HepG2 (cell line): Measurements from ENCODE around the gene TANC1. TPM values are rescaled to one million over a fixed set of nuclear protein-coding genes. Genes with fewer than 3 reads are reported as not detected.

ENCODE experiments used
- ATAC-seq: fragments of 200-7000 bp; cut with Tn5 transposase; 3 replicates; pipeline ENCODE4 v1.9.1; 2020; ENCODE audit warnings: mild to moderate bottlenecking, moderate library complexity
- BruUV-seq: library from RNA; stranded (reverse); fragments of 400-500 nt; replicated peaks from 2 replicates; lab custom pipeline; 2021; lab: Mats Ljungman, UMichigan
- CTCF ChIA-PET: fragments of 300-600 bp; formaldehyde crosslinking; extraction: SDS; loops from one replicate; lab custom pipeline; 2021; ENCODE audit warnings: low total read pairs, inconsistent platforms, low intra/inter-chr PET ratio; lab: Yijun Ruan, JAX
- POLR2A ChIA-PET: fragments of 350-600 bp; sonication (Branson Sonifier 250); formaldehyde crosslinking; loops from one replicate; lab custom pipeline; 2020; ENCODE audit warnings: antibody characterized with exemption, inconsistent platforms; lab: Yijun Ruan, JAX
- DNase-seq: peaks from one replicate; pipeline ENCODE4 v3.0.0-alpha.2; 2015; ENCODE audit warnings: low spot score
- FAIRE-seq: peaks from 3 replicates; lab custom pipeline; 2011; peaks lifted over from hg19 to GRCh38; lab: Jason Lieb, UNC
- H2AFZ ChIP-seq: one replicate; pipeline ENCODE4 v1.6.1; 2011; ENCODE audit warnings: low read length, inconsistent platforms
- H3K27ac ChIP-seq: fragments of 300-600 bp; 3 replicates; pipeline ENCODE4 v1.8.0; 2011; ENCODE audit warnings: mixed run types, mild to moderate bottlenecking, mixed read lengths, low read length, inconsistent platforms; ENCODE audit not compliant: insufficient read depth; ENCODE audit errors: extremely low read length
- H3K27me3 ChIP-seq, 2 experiments: fragments of 200-600 bp in 1 of 2; 2 replicates in 1 of 2; 3 replicates in 1 of 2; pipeline versions ENCODE4 v1.6.0 to v1.8.0; 2011; ENCODE audit warnings: low read length in 2 of 2, mild to moderate bottlenecking in 2 of 2, moderate library complexity in 2 of 2, inconsistent platforms in 1 of 2; ENCODE audit not compliant: insufficient read depth in 2 of 2, control insufficient read depth in 1 of 2
- H3K36me3 ChIP-seq, 2 experiments: fragments of 200-600 bp in 1 of 2; replicated peaks in 1 of 2; 2 replicates in 1 of 2; 3 replicates in 1 of 2; pipeline versions ENCODE4 v1.5.1 to v1.8.0; 2011; ENCODE audit warnings: low read length in 2 of 2, inconsistent platforms in 1 of 2; ENCODE audit not compliant: insufficient read depth in 2 of 2, control insufficient read depth in 1 of 2
- H3K4me1 ChIP-seq: 2 replicates; pipeline ENCODE4 v1.5.1; 2012; ENCODE audit warnings: low read length, inconsistent platforms; ENCODE audit not compliant: insufficient read depth
- H3K4me2 ChIP-seq: 2 replicates; pipeline ENCODE4 v1.6.0; 2011; ENCODE audit warnings: low read depth, low read length, inconsistent platforms
- H3K4me3 ChIP-seq, 3 experiments: fragments of 200-600 bp in 1 of 3; sonication (generic), shearing (Covaris generic) in 1 of 3; replicated peaks in 1 of 3; 2 replicates each; pipeline ENCODE4 v1.5.1; 2011 to 2016; ENCODE audit warnings: low read length in 3 of 3, inconsistent platforms in 2 of 3, low read depth in 2 of 3, mild to moderate bottlenecking in 2 of 3, control low read depth in 1 of 3, mixed read lengths in 1 of 3; ENCODE audit not compliant: insufficient read depth in 1 of 3
- H3K79me2 ChIP-seq: one replicate; pipeline ENCODE4 v1.6.1; 2011; ENCODE audit warnings: low read length, inconsistent platforms; ENCODE audit not compliant: insufficient read depth
- H3K9ac ChIP-seq: 2 replicates; pipeline ENCODE4 v1.6.0; 2011; ENCODE audit warnings: mild to moderate bottlenecking, low read depth, low read length, inconsistent platforms; ENCODE audit not compliant: insufficient read depth
- H3K9me3 ChIP-seq: 2 replicates; pipeline ENCODE4 v1.5.1; 2012; ENCODE audit warnings: mild to moderate bottlenecking, low read length
- H4K20me1 ChIP-seq: 2 replicates; pipeline ENCODE4 v1.6.0; 2011; ENCODE audit warnings: inconsistent platforms, mild to moderate bottlenecking, low read length, moderate library complexity; ENCODE audit not compliant: insufficient read depth
- AGO1 ChIP-seq: fragments of 200-400 bp; formaldehyde crosslinking; IDR thresholded peaks from 2 replicates; pipeline ENCODE4 v1.6.1; 2017; ENCODE audit warnings: mild to moderate bottlenecking, low read depth, low read length, moderate library complexity; ENCODE audit not compliant: poor library complexity, severe bottlenecking
- ARNTL ChIP-seq: sonication (generic); formaldehyde crosslinking; IDR thresholded peaks from 2 replicates; pipeline ENCODE4 v1.4.0; 2020; ENCODE audit warnings: mild to moderate bottlenecking, missing genetic modification reagents
- DR1 ChIP-seq: sonication (generic); formaldehyde crosslinking; IDR thresholded peaks from 2 replicates; pipeline ENCODE4 v1.8.0; 2021; ENCODE audit warnings: mild to moderate bottlenecking, missing genetic modification reagents, inconsistent platforms
- FIP1L1 ChIP-seq: fragments of 200-400 bp; formaldehyde crosslinking; IDR thresholded peaks from 2 replicates; pipeline ENCODE4 v1.6.1; 2018; ENCODE audit warnings: low read depth, mild to moderate bottlenecking, low read length, moderate library complexity, borderline replicate concordance; ENCODE audit not compliant: insufficient read depth
- FLYWCH1 ChIP-seq: sonication (generic); formaldehyde crosslinking; IDR thresholded peaks from 2 replicates; pipeline ENCODE4 v1.8.1; 2023; ENCODE audit warnings: mild to moderate bottlenecking, missing genetic modification reagents
- JDP2 ChIP-seq: sonication (generic); formaldehyde crosslinking; IDR thresholded peaks from 2 replicates; pipeline ENCODE4 v1.8.1; 2022; ENCODE audit warnings: missing genetic modification reagents, borderline replicate concordance
- ZFP41 ChIP-seq: sonication (generic); formaldehyde crosslinking; IDR thresholded peaks from 2 replicates; pipeline ENCODE4 v1.4.0; 2020; ENCODE audit warnings: mild to moderate bottlenecking, missing genetic modification reagents, borderline replicate concordance
- ZNF138 ChIP-seq: sonication (generic); formaldehyde crosslinking; IDR thresholded peaks from 2 replicates; pipeline ENCODE4 v1.5.0; 2020; ENCODE audit warnings: mild to moderate bottlenecking, low read depth, missing genetic modification reagents
- ZNF235 ChIP-seq: sonication (generic); formaldehyde crosslinking; IDR thresholded peaks from 2 replicates; pipeline ENCODE4 v1.8.1; 2023; ENCODE audit warnings: mild to moderate bottlenecking, missing genetic modification reagents, borderline replicate concordance
- ZNF530 ChIP-seq: sonication (generic); formaldehyde crosslinking; IDR thresholded peaks from 2 replicates; pipeline ENCODE4 v1.5.0; 2020; ENCODE audit warnings: low read depth, mild to moderate bottlenecking, missing genetic modification reagents
- ZNF550 ChIP-seq: sonication (generic); formaldehyde crosslinking; IDR thresholded peaks from 2 replicates; pipeline ENCODE4 v1.4.0; 2020; ENCODE audit warnings: mild to moderate bottlenecking, missing genetic modification reagents, borderline replicate concordance
- ZNF629 ChIP-seq: sonication (generic); formaldehyde crosslinking; conservative IDR thresholded peaks from 2 replicates; pipeline ENCODE4 v1.5.0; 2020; ENCODE audit warnings: missing genetic modification reagents
- WGBS: methylation state at CpG from one replicate; pipeline ENCODE4 v1.1.6; 2017; ENCODE audit warnings: low lambda C conversion rate; 5-methylcytosine and 5-hydroxymethylcytosine counted together
- in situ Hi-C: cut with HindIII; loops from 2 replicates; pipeline ENCODE4 v1.10.0; 2017; ENCODE audit warnings: low pct_unique_long_range_greater_than_20kb; ENCODE audit not compliant: extremely low pct_ligation_motif_present
- intact Hi-C: fragments of 100-400 bp; cut with micrococcal nuclease; formaldehyde crosslinking; loops from one replicate; pipeline ENCODE4 v1.10.0; 2022; ENCODE audit not compliant: unreplicated experiment
- polyA plus RNA-seq, 8 experiments: library from polyadenylated mRNA; depleted of rRNA in 3 of 8; stranded (reverse) in 7 of 8; unstranded in 1 of 8; fragments of >200 nt; fragmentation: Illumina TruSeq in 4 of 8; extraction: Trizol in 4 of 8; gene quantifications; 2 replicates each; pipeline versions ENCODE4 v1.2.1 to v1.2.3, GENCODE V29; 2011 to 2016; ENCODE audit warnings: low read depth in 4 of 8, missing spikeins in 1 of 8, mixed read lengths in 1 of 8; ENCODE audit not compliant: insufficient read depth in 1 of 8
- total RNA-seq, 5 experiments: library from RNA; depleted of rRNA; stranded (reverse); fragments of >200 nt; fragmentation: Illumina TruSeq; extraction: Trizol; gene quantifications; 2 replicates each; pipeline ENCODE4 v1.2.3, GENCODE V29; 2016; ENCODE audit warnings: low read depth in 1 of 5
- TF ChIP-seq, protein P1 (sequence below): sonication (generic); formaldehyde crosslinking; IDR thresholded peaks from 2 replicates; pipeline ENCODE4 v1.5.0; 2020; ENCODE audit warnings: mild to moderate bottlenecking, missing genetic modification reagents, moderate library complexity

Gene TANC1
- total and polyA plus RNA-seq, 2 of the 13 experiments (the other 11 are each of a cell fraction or from before 2014, with no cell fraction given), result 2.3 to 5.6 TPM

DNA sequence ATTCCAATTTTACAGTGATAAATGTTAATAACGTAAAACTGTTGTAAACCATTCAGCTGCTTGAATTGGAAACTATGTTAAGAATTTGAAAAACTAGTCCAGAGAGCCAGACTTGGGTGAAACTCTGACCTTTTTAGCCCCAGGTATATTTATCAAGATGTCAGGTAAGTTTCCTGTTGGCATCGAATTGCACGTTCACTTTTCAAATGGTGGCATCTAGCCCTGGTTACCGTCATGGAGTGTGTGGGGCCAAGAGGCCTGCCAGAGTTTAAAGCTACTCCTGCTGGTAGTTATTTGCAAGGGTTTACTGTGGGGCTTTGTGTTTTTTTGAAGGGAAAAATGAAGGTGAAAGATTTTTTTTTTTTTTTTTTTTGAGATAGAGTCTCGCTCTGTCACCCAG lies 208.1 kb downstream of the TANC1 start:
- ChIA-PET POLR2A (no interaction called here), CTCF (no interaction called here)
- Histone ChIP-seq H3K9ac (no peak overlapping the region), H3K27me3 (no peaks in the 10 kb centered on the region), H4K20me1 (no peaks in the 10 kb centered on the region), H3K36me3 (0 out of 5 replicates have a peak, but pooled peaks cover 0 to 1% of the 10 kb centered on the region in 2 experiments), H3K4me2 (no peak overlapping the region), H3K4me3 (no peak overlapping the region), H3K9me3 (no peaks in the 10 kb centered on the region), H3K79me2 (no peaks in the 10 kb centered on the region), H2AFZ (no peak overlapping the region), H3K27ac (no peak overlapping the region), H3K4me1 (no peaks in the 10 kb centered on the region)
- BruUV-seq, result no TSS peak
- in situ Hi-C loops (no loop called here), intact Hi-C loops (no loop called here)
- DNase-seq (no peak), ATAC-seq (0 out of 3 replicates have a peak, but pooled peaks have one; percentile 21), FAIRE-seq (no peak)
- 80% methylated on average over 5 of the region's 5 CpGs for WGBS
- TF ChIP-seq, protein P1, sequence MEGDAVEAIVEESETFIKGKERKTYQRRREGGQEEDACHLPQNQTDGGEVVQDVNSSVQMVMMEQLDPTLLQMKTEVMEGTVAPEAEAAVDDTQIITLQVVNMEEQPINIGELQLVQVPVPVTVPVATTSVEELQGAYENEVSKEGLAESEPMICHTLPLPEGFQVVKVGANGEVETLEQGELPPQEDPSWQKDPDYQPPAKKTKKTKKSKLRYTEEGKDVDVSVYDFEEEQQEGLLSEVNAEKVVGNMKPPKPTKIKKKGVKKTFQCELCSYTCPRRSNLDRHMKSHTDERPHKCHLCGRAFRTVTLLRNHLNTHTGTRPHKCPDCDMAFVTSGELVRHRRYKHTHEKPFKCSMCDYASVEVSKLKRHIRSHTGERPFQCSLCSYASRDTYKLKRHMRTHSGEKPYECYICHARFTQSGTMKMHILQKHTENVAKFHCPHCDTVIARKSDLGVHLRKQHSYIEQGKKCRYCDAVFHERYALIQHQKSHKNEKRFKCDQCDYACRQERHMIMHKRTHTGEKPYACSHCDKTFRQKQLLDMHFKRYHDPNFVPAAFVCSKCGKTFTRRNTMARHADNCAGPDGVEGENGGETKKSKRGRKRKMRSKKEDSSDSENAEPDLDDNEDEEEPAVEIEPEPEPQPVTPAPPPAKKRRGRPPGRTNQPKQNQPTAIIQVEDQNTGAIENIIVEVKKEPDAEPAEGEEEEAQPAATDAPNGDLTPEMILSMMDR, result no peak
- no peak for TF ChIP-seq DR1 (CRISPR knock-in tag)
- TF ChIP-seq ZNF550 (CRISPR knock-in tag), result no peak
- no peak for TF ChIP-seq ZNF530 (CRISPR knock-in tag)
- no peak for TF ChIP-seq FLYWCH1 (CRISPR knock-in tag)
- no peak for TF ChIP-seq ARNTL (CRISPR knock-in tag)
- no peak for TF ChIP-seq AGO1
- TF ChIP-seq ZFP41 (CRISPR knock-in tag), result no peak
- TF ChIP-seq ZNF629 (CRISPR knock-in tag), result no peak
- no peak for TF ChIP-seq JDP2 (CRISPR knock-in tag)
- TF ChIP-seq ZNF235 (CRISPR knock-in tag), result no peak
- TF ChIP-seq ZNF138 (CRISPR knock-in tag), result no peak
- no peak for TF ChIP-seq FIP1L1
